Measurements from ENCODE around the gene VAMP2. TPM values are rescaled to one million over a fixed set of nuclear protein-coding genes. Genes with fewer than 3 reads are reported as not detected.

VAMP2 gene
- total and polyA plus RNA-seq, 10 of the 15 experiments (the other 5 are each of a cell fraction or from before 2014, with no cell fraction given), result 3.0 to 35.2 (median 25.0) TPM

DNA sequence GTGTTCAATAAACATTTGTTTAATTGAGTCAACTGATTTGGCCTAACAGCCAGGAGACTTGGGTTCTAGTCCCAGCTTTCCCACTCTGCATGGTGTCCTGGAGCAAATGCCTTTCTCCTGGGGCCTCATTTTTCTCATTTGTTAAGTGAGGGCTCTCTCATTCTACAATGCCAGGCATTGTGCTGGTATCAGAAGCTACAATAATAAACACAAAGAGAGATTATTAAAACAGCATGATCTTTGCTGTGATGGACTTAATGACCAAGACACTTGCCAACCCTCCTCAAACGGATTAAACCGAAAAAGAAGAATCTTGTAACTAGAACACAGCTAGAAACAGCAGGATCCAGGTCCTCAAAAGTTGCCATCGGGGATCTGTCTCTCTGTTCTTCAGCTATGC is 4.8 kb upstream of the VAMP2 start:
- no peak overlapping the region for H3K9ac ChIP-seq (ENCODE audit: control insufficient read depth, insufficient read depth, low read length)
- no peak for DNase-seq (ENCODE audit: low read depth, low spot score)
- ChIA-PET RAD21 (ENCODE audit: unreplicated experiment) (interaction anchor here (0.6 to 1.9 kb wide), 2 partner anchors 11 to 51 kb away, joined by 3 to 7 read pairs; no protein-coding TSS in a partner anchor), POLR2A (interaction anchor here (0.6 to 1.6 kb wide), 3 partner anchors 11 to 51 kb away, joined by 3 to 4 read pairs (median 3); no protein-coding TSS in a partner anchor), CTCF (interaction anchor here (0.9 to 2.1 kb wide), 5 partner anchors 9 to 128 kb away, joined by 3 to 9 read pairs (median 4); partner anchors contain the start of gene SLC25A35), SMC1A (ENCODE audit: uncharacterized antibody, unreplicated experiment) (interaction anchor here (1.0 to 1.1 kb wide), 6 partner anchors 11 to 30 kb away, joined by 3 to 4 read pairs (median 3); no protein-coding TSS in a partner anchor)
- no peaks in the 10 kb centered on the region for H3K27me3 ChIP-seq (replicated peaks in 1 of 2; ENCODE audit: control insufficient read depth in 2 of 2, insufficient read depth in 2 of 2, low read length in 1 of 2)
- no TSS peak for BruUV-seq (replicated peaks)
- in situ Hi-C loops (cut with MboI), result no loop called here
- no peak for FAIRE-seq
- H4K20me1 ChIP-seq (ENCODE audit: control insufficient read depth, insufficient read depth), result no peaks in the 10 kb centered on the region
- no peak for ATAC-seq
- no peak overlapping the region for H3K27ac ChIP-seq (ENCODE audit: control insufficient read depth, insufficient read depth)
- no peak overlapping the region for H3K4me2 ChIP-seq (ENCODE audit: control insufficient read depth, insufficient read depth)
- peaks cover 4% of the 10 kb centered on the region for H3K79me2 ChIP-seq (ENCODE audit: control insufficient read depth, insufficient read depth, low read length)
- peaks cover 17% of the 10 kb centered on the region for H3K4me1 ChIP-seq (ENCODE audit: control insufficient read depth, insufficient read depth, low read length)
- WGBS (ENCODE audit: insufficient coverage, insufficient replicate concordance, low lambda C conversion rate, missing lambda C conversion rate), result 33% methylated on average over 3 of the region's 3 CpGs
- no peaks in the 10 kb centered on the region for H3K9me3 ChIP-seq (replicated peaks; ENCODE audit: control insufficient read depth, insufficient read depth, low read length)
- no peak overlapping the region for H2AFZ ChIP-seq (ENCODE audit: control insufficient read depth, low read depth, low read length)
- intact Hi-C loops (cut with micrococcal nuclease; ENCODE audit: unreplicated experiment), result no loop called here
- H3K36me3 ChIP-seq (ENCODE audit: control insufficient read depth in 2 of 2, insufficient read depth in 2 of 2, low read length in 1 of 2), result no peaks in the 10 kb centered on the region
- no peak overlapping the region for H3K4me3 ChIP-seq
- TF ChIP-seq WRNIP1 (IDR thresholded peaks at IDR 0.05; ENCODE audit: borderline replicate concordance, low read depth, low read length), result no peak
- no peak for TF ChIP-seq CUX1 (IDR thresholded peaks at IDR 0.05; ENCODE audit: insufficient replicate concordance, low read depth, low read length)
- TF ChIP-seq PBX3 (IDR thresholded peaks at IDR 0.05; ENCODE audit: insufficient replicate concordance, low read depth, low read length), result no peak
- TF ChIP-seq EP300 (IDR thresholded peaks at IDR 0.05; ENCODE audit: borderline replicate concordance in 1 of 2, control insufficient read depth in 1 of 2, low read depth in 2 of 2, low read length in 2 of 2), result no peak
- TF ChIP-seq MLLT1 (IDR thresholded peaks at IDR 0.05), result no peak
- no peak for TF ChIP-seq RAD51 (IDR thresholded peaks at IDR 0.05)
- TF ChIP-seq IKZF1 (conservative IDR thresholded peaks at IDR 0.05), result no peak
- no peak for TF ChIP-seq FOXK2 (IDR thresholded peaks at IDR 0.05)
- no peak for TF ChIP-seq ETV6 (conservative IDR thresholded peaks at IDR 0.05 in 1 of 2, IDR thresholded peaks at IDR 0.05 in 1 of 2; ENCODE audit: borderline replicate concordance in 1 of 2, low read depth in 1 of 2)
- TF ChIP-seq NFXL1 (IDR thresholded peaks at IDR 0.05; ENCODE audit: borderline replicate concordance), result no peak
- no peak for TF ChIP-seq CBFB (IDR thresholded peaks at IDR 0.05; ENCODE audit: low read depth)

Data from GM12878 (cell line).